ENCODE data around the gene BORCS6.

BORCS6 gene

GRCh38 chr17:8210761-8211458 is 20.9 kb upstream of the BORCS6 start:
- no peak for DNase-seq (ENCODE audit: low read depth)

GRCh38 chr17:8209907-8210760 is 20.2 kb upstream of the BORCS6 start, which contains the start of gene AURKB:
Gene AURKB (minus strand): TSS chr17:8210575. CDS start chr17:8210224, 351 bp downstream.
- peak; percentile 93 for DNase-seq (ENCODE audit: low read depth)

- DNase-seq (ENCODE audit: low read depth): no peak
Measured at GRCh38 chr17:8206536-8206935, 16.6 kb upstream of the BORCS6 start.

- DNase-seq (ENCODE audit: low read depth): no peak
Measured at GRCh38 chr17:8204761-8205555, 15.0 kb upstream of the BORCS6 start.

- peak; percentile 96 for DNase-seq (ENCODE audit: low read depth)
Measured at GRCh38 chr17:8192070-8192815, 2.3 kb upstream of the BORCS6 start.

GRCh38 chr17:8190506-8190905 is 526 bp upstream of the BORCS6 start:
- DNase-seq (ENCODE audit: low read depth): no peak

GRCh38 chr17:8189041-8189710 is 804 bp downstream of the BORCS6 start:
- DNase-seq (ENCODE audit: low read depth): no peak

GRCh38 chr17:8188263-8188839 is 1.6 kb downstream of the BORCS6 start:
- DNase-seq (ENCODE audit: low read depth): no peak

- DNase-seq (ENCODE audit: low read depth): peak; percentile 99
Measured at GRCh38 chr17:8187517-8188262, 2.3 kb downstream of the BORCS6 start.

- DNase-seq (ENCODE audit: low read depth): peak; percentile 92
Measured at GRCh38 chr17:8186787-8187516, 3.0 kb downstream of the BORCS6 start.

GRCh38 chr17:8186446-8186786 is 3.6 kb downstream of the BORCS6 start:
- no peak for DNase-seq (ENCODE audit: low read depth)

GRCh38 chr17:8185582-8186445 is 4.2 kb downstream of the BORCS6 start:
- DNase-seq (ENCODE audit: low read depth): peak; percentile 44

- DNase-seq (ENCODE audit: low read depth): no peak
Measured at GRCh38 chr17:8176998-8177731, 12.8 kb downstream of the BORCS6 start.

GRCh38 chr17:8176197-8176940 is 13.6 kb downstream of the BORCS6 start, which contains the start of gene TMEM107:
Gene TMEM107 (minus strand): TSS chr17:8176380. CDS start chr17:8176286, 94 bp downstream.
- peak; percentile 69 for DNase-seq (ENCODE audit: low read depth)

GRCh38 chr17:8175795-8176196 is 14.2 kb downstream of the BORCS6 start:
- DNase-seq (ENCODE audit: low read depth): no peak

GRCh38 chr17:8173871-8174322 is 16.1 kb downstream of the BORCS6 start:
- no peak for DNase-seq (ENCODE audit: low read depth)

Data from amniotic epithelial cell (primary cell).